Right cardiac atrium (tissue), 5 donors: Measurements from ENCODE around the gene EDNRA. TPM values are rescaled to one million over a fixed set of nuclear protein-coding genes. Genes with fewer than 3 reads are reported as not detected.
A peak's percentile ranks its signal among the peaks of the same experiment; 100 is the strongest.

Experiments
- ATAC-seq, 2 donors: fragments of 200-7000 bp; cut with Tn5 transposase; one replicate each; pipeline versions ENCODE4 v1.8.0 to v1.9.1; 2020; ENCODE audit warnings: moderate library complexity in 2 of 2, mild to moderate bottlenecking in 1 of 2
- DNase-seq, 3 donors: peaks; one replicate each; pipeline ENCODE4 v3.0.0-alpha.2; 2020
- H3K27ac ChIP-seq: one replicate; pipeline ENCODE4 v1.5.1; 2013; ENCODE audit warnings: mild to moderate bottlenecking, low read length, control low read depth, moderate library complexity
- H3K27me3 ChIP-seq: one replicate; pipeline ENCODE4 v1.6.1; 2013; ENCODE audit not compliant: control insufficient read depth, insufficient read depth
- H3K4me1 ChIP-seq: one replicate; pipeline ENCODE4 v1.6.1; 2013; ENCODE audit warnings: low read length; ENCODE audit not compliant: control insufficient read depth, insufficient read depth
- H3K4me3 ChIP-seq: one replicate; pipeline ENCODE4 v1.5.1; 2013; ENCODE audit warnings: low read length, control low read depth
- H3K9me3 ChIP-seq: one replicate; pipeline ENCODE4 v1.6.1; 2013; ENCODE audit warnings: low read length; ENCODE audit not compliant: control insufficient read depth
- WGBS: extraction: QIAGEN DNeasy Blood & Tissue Kit; methylation state at CpG from one replicate; pipeline ENCODE4 v1.1.7; 2013; 5-methylcytosine and 5-hydroxymethylcytosine counted together
- intact Hi-C, 4 donors: fragments of 100-400 bp; cut with DNase I; formaldehyde crosslinking; loops; one replicate each; pipeline versions ENCODE4 v1.11.0 to v1.14.0; 2022 to 2023
- polyA plus RNA-seq: library from polyadenylated mRNA; stranded (reverse); fragments of 200-250 nt; gene quantifications from one replicate; pipeline ENCODE4 v1.2.3, GENCODE V29; 2013
- total RNA-seq, 4 donors: library from RNA; stranded (reverse); fragmentation: NEBNext Ultra II Directional; extraction: Animal tissue kit (Norgen Biotek cat#: 25700); gene quantifications; one replicate each; pipeline ENCODE4 v1.2.1, GENCODE V29; 2021
- donor health status: healthy with polysubstance abuse.
- donor health status: DM: no; HTN: yes; CAD: no.
- donor health status: DM: no; HTN: no; CAD: no.
- donor health status: DM: no; HTN: yes; CAD: no; lungs with severe emphysema.
- donor health status: DM: yes; HTN: yes; CAD: no.

The EDNRA gene
- total and polyA plus RNA-seq, 5 donors = 21.9 to 99.8 (median 64.2) TPM

GRCh38 chr4:147494301-147494700 is 13.4 kb downstream of the EDNRA start:
- WGBS = 51% methylated on average over 2 of the region's 2 CpGs
- ATAC-seq (no peak), DNase-seq (no peak)
- no peaks in the 10 kb centered on the region for H3K27me3 ChIP-seq
- intact Hi-C loops = no loop called here
- H3K4me3 ChIP-seq = no peak overlapping the region
- no peaks in the 10 kb centered on the region for H3K9me3 ChIP-seq
- H3K27ac ChIP-seq = no peak overlapping the region
- no peaks in the 10 kb centered on the region for H3K4me1 ChIP-seq

GRCh38 chr4:147496500-147496899 is 15.6 kb downstream of the EDNRA start:
- no peaks in the 10 kb centered on the region for H3K4me1 ChIP-seq
- no peak for DNase-seq
- intact Hi-C loops = no loop called here
- 93% methylated on average over 1 of the region's 1 CpG for WGBS
- H3K27ac ChIP-seq = no peak overlapping the region
- no peaks in the 10 kb centered on the region for H3K9me3 ChIP-seq
- no peak overlapping the region for H3K4me3 ChIP-seq
- H3K27me3 ChIP-seq = no peaks in the 10 kb centered on the region
- no peak for ATAC-seq

GRCh38 chr4:147498031-147498660 is 17.2 kb downstream of the EDNRA start:
- Histone ChIP-seq H3K27ac (no peak overlapping the region), H3K4me3 (no peak overlapping the region), H3K4me1 (no peaks in the 10 kb centered on the region), H3K27me3 (no peaks in the 10 kb centered on the region), H3K9me3 (no peaks in the 10 kb centered on the region)
- DNase-seq = no peak
- 58% methylated on average over 4 of the region's 4 CpGs for WGBS
- intact Hi-C loops = no loop called here
- no peak for ATAC-seq

- DNase-seq (no peak), ATAC-seq (no peak)
- no peak overlapping the region for H3K4me3 ChIP-seq
- H3K27me3 ChIP-seq = no peaks in the 10 kb centered on the region
- intact Hi-C loops = no loop called here
- H3K9me3 ChIP-seq = no peaks in the 10 kb centered on the region
- 85% methylated on average over 2 of the region's 2 CpGs for WGBS
- H3K27ac ChIP-seq = no peak overlapping the region
- H3K4me1 ChIP-seq = peaks cover 4% of the 10 kb centered on the region
These were observed 27.4 kb downstream of the EDNRA start for GRCh38 chr4:147508346-147508745.

- ATAC-seq = no peak
- no peak for DNase-seq
- 65% methylated on average over 2 of the region's 2 CpGs for WGBS
- intact Hi-C loops = no loop called here
- H3K27ac ChIP-seq = no peak overlapping the region
- no peaks in the 10 kb centered on the region for H3K27me3 ChIP-seq
- no peaks in the 10 kb centered on the region for H3K9me3 ChIP-seq
- peaks cover 4% of the 10 kb centered on the region for H3K4me1 ChIP-seq
- H3K4me3 ChIP-seq = no peak overlapping the region
These were observed 28.5 kb downstream of the EDNRA start for GRCh38 chr4:147509386-147509785.

GRCh38 chr4:147510962-147511668 is 30.2 kb downstream of the EDNRA start:
- intact Hi-C loops = no loop called here
- ATAC-seq (no peak), DNase-seq (no peak)
- H3K9me3 ChIP-seq = no peaks in the 10 kb centered on the region
- H3K4me3 ChIP-seq = no peak overlapping the region
- no peaks in the 10 kb centered on the region for H3K27me3 ChIP-seq
- peaks cover 4% of the 10 kb centered on the region for H3K4me1 ChIP-seq
- WGBS = 73% methylated on average over 2 of the region's 2 CpGs
- H3K27ac ChIP-seq = no peak overlapping the region

GRCh38 chr4:147513091-147513490 is 32.2 kb downstream of the EDNRA start:
- H3K27ac ChIP-seq = no peak overlapping the region
- DNase-seq = no peak
- 70% methylated on average over 2 of the region's 2 CpGs for WGBS
- no peaks in the 10 kb centered on the region for H3K27me3 ChIP-seq
- no peaks in the 10 kb centered on the region for H3K9me3 ChIP-seq
- intact Hi-C loops = no loop called here
- peak in 1 of 2 donors; percentile 11 for ATAC-seq
- no peak overlapping the region for H3K4me3 ChIP-seq
- peaks cover 6% of the 10 kb centered on the region for H3K4me1 ChIP-seq

GRCh38 chr4:147513952-147514351 is 33.1 kb downstream of the EDNRA start:
- no peak for ATAC-seq
- peaks cover 6% of the 10 kb centered on the region for H3K4me1 ChIP-seq
- no peak overlapping the region for H3K4me3 ChIP-seq
- intact Hi-C loops = no loop called here
- DNase-seq = no peak
- no peak overlapping the region for H3K27ac ChIP-seq
- WGBS = 81% methylated on average over 6 of the region's 6 CpGs
- no peaks in the 10 kb centered on the region for H3K9me3 ChIP-seq
- no peaks in the 10 kb centered on the region for H3K27me3 ChIP-seq

GRCh38 chr4:147515220-147515936 is 34.5 kb downstream of the EDNRA start:
- H3K9me3 ChIP-seq = no peaks in the 10 kb centered on the region
- WGBS = 48% methylated on average over 1 of the region's 1 CpG
- peak overlapping the region; percentile 13 for H3K27ac ChIP-seq
- peaks cover 6% of the 10 kb centered on the region for H3K4me1 ChIP-seq
- intact Hi-C loops = no loop called here
- DNase-seq (no peak), ATAC-seq (peak; percentile 53 to 81)
- H3K27me3 ChIP-seq = no peaks in the 10 kb centered on the region
- no peak overlapping the region for H3K4me3 ChIP-seq

- Histone ChIP-seq H3K27me3 (no peaks in the 10 kb centered on the region), H3K9me3 (no peaks in the 10 kb centered on the region), H3K4me3 (no peak overlapping the region), H3K4me1 (peaks cover 6% of the 10 kb centered on the region), H3K27ac (no peak overlapping the region)
- ATAC-seq = no peak
- intact Hi-C loops = no loop called here
- WGBS = 61% methylated on average over 1 of the region's 1 CpG
- DNase-seq = no peak
These were observed 35.2 kb downstream of the EDNRA start for GRCh38 chr4:147516133-147516532.

- intact Hi-C loops = no loop called here
- Histone ChIP-seq H3K27ac (no peak overlapping the region), H3K4me3 (no peak overlapping the region), H3K4me1 (peaks cover 4% of the 10 kb centered on the region), H3K9me3 (no peaks in the 10 kb centered on the region), H3K27me3 (no peaks in the 10 kb centered on the region)
- ATAC-seq (no peak), DNase-seq (no peak)
- WGBS = 72% methylated on average over 2 of the region's 2 CpGs
These were observed 37.2 kb downstream of the EDNRA start for GRCh38 chr4:147518086-147518485.
